SK-N-MC (cell line): Measurements from ENCODE around the gene ST7L.
"Not testable (repeated sequence)": the region's sequence is repeated elsewhere in the genome, so short reads cannot be mapped to it uniquely, and the experiment has no call there.

Source experiments
- DNase-seq: peaks from one replicate; pipeline ENCODE4 v3.0.0-alpha.2; 2011; ENCODE audit warnings: low read depth, low spot score
- H3K27ac ChIP-seq: fragments of 200-600 bp; sonication (generic); 2 replicates; pipeline ENCODE4 v1.5.1; 2016; ENCODE audit warnings: mixed run types
- H3K36me3 ChIP-seq: fragments of 200-600 bp; sonication (generic); 2 replicates; pipeline ENCODE4 v1.6.1; 2017; ENCODE audit warnings: antibody characterized with exemption, low read length, mixed read lengths; ENCODE audit not compliant: insufficient read depth
- H3K4me3 ChIP-seq: fragments of 200-600 bp; sonication (generic); 2 replicates; pipeline ENCODE4 v1.5.1; 2016
- H3K9ac ChIP-seq: fragments of 200-600 bp; sonication (generic); 2 replicates; pipeline ENCODE4 v1.8.0; 2017; ENCODE audit warnings: mixed run types, mixed read lengths; ENCODE audit not compliant: insufficient read length
- H3K9me3 ChIP-seq: fragments of 200-600 bp; sonication (generic); 2 replicates; pipeline ENCODE4 v1.6.1; 2017; ENCODE audit warnings: low read depth, mild to moderate bottlenecking, antibody characterized with exemption, low read length, moderate library complexity, mixed read lengths
- EZH2 ChIP-seq: fragments of 200-600 bp; sonication (generic); IDR thresholded peaks from one replicate; pipeline ENCODE4 v1.6.1; 2017; ENCODE audit warnings: antibody characterized with exemption
- FOXP2 ChIP-seq: optimal IDR thresholded peaks from 2 replicates; pipeline ENCODE3; 2011; ENCODE audit warnings: mild to moderate bottlenecking, moderate library complexity; ENCODE audit not compliant: insufficient read depth; ENCODE audit errors: extremely low read length, control extremely low read depth
- POLR2AphosphoS5 ChIP-seq: IDR thresholded peaks from 2 replicates; pipeline ENCODE4 v1.6.1; 2012; ENCODE audit warnings: mild to moderate bottlenecking, low read depth, low read length, borderline replicate concordance

ST7L gene, protein sequence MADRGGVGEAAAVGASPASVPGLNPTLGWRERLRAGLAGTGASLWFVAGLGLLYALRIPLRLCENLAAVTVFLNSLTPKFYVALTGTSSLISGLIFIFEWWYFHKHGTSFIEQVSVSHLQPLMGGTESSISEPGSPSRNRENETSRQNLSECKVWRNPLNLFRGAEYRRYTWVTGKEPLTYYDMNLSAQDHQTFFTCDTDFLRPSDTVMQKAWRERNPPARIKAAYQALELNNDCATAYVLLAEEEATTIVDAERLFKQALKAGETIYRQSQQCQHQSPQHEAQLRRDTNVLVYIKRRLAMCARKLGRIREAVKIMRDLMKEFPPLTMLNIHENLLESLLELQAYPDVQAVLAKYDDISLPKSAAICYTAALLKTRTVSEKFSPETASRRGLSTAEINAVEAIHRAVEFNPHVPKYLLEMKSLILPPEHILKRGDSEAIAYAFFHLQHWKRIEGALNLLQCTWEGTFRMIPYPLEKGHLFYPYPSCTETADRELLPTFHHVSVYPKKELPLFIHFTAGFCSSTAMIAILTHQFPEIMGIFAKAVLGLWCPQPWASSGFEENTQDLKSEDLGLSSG

GRCh38 chr1:112618721-112619517 is at the start of gene ST7L:
Gene ST7L (minus strand): TSS chr1:112619141. CDS start chr1:112619113, 28 bp downstream.
- H3K9me3 ChIP-seq: no peaks in the 10 kb centered on the region
- H3K9ac ChIP-seq: peak within 1 kb of the TSS; percentile 99
- TF ChIP-seq POLR2AphosphoS5: peak; percentile 91
- no peak for TF ChIP-seq FOXP2
- H3K4me3 ChIP-seq: peak within 1 kb of the TSS; percentile 97
- H3K27ac ChIP-seq: peak within 1 kb of the TSS; percentile 98
- no peak for DNase-seq
- H3K36me3 ChIP-seq: peaks cover 25% of the 10 kb centered on the region

- no peak overlapping the region for H3K27ac ChIP-seq
- H3K4me3 ChIP-seq: no peak overlapping the region
- H3K36me3 ChIP-seq: peaks cover 89% of the 10 kb centered on the region
- no peak for DNase-seq
- TF ChIP-seq FOXP2 (no peak), POLR2AphosphoS5 (no peak), EZH2 (no peak)
- H3K9ac ChIP-seq: no peak overlapping the region
- H3K9me3 ChIP-seq: no peaks in the 10 kb centered on the region
Observed at GRCh38 chr1:112666946-112667345, 48.0 kb upstream of the ST7L start.

- H3K36me3 ChIP-seq: peaks cover 89% of the 10 kb centered on the region
- TF ChIP-seq FOXP2 (no peak), EZH2 (no peak), POLR2AphosphoS5 (no peak)
Observed at GRCh38 chr1:112665857-112666256, 46.9 kb upstream of the ST7L start.

GRCh38 chr1:112651205-112651604 is 32.3 kb upstream of the ST7L start:
- no peak for DNase-seq
- TF ChIP-seq EZH2 (no peak), POLR2AphosphoS5 (no peak), FOXP2 (no peak)
- Histone ChIP-seq H3K9me3 (no peaks in the 10 kb centered on the region), H3K9ac (no peak overlapping the region), H3K36me3 (peaks cover 83% of the 10 kb centered on the region), H3K27ac (no peak overlapping the region), H3K4me3 (no peak overlapping the region)

More at GRCh38 chr1:112665857-112666256, 46.9 kb upstream of the ST7L start:
- Histone ChIP-seq H3K27ac (no peak overlapping the region), H3K9me3 (no peaks in the 10 kb centered on the region), H3K9ac (no peak overlapping the region), H3K4me3 (no peak overlapping the region)
- DNase-seq: no peak

GRCh38 chr1:112646225-112646624 is 27.3 kb upstream of the ST7L start:
- H3K27ac ChIP-seq: no peak overlapping the region
- no peaks in the 10 kb centered on the region for H3K9me3 ChIP-seq
- no peak for DNase-seq
- H3K36me3 ChIP-seq: peaks cover 76% of the 10 kb centered on the region
- TF ChIP-seq FOXP2 (no peak), POLR2AphosphoS5 (no peak), EZH2 (no peak)
- no peak overlapping the region for H3K4me3 ChIP-seq
- no peak overlapping the region for H3K9ac ChIP-seq

DNA sequence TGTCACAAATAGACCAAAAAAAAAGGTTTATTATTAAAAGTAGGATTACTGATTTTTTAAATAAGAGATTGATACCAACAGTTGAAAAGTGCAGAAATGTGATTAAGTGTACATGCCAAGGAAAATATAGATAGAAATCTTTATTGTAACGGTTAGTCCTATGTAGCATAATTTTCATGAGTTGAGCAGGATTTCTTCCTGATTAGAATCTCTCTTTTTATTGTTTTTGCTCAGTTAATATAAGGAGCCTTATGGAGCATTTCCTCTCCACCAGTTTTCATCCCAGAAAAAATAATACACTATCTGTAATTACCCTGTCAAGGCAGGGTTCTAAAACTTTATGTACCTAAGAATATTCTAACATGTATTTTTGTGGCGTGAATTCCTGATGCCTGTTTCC is 24.1 kb upstream of the ST7L start:
- H3K36me3 ChIP-seq: peaks cover 44% of the 10 kb centered on the region
- DNase-seq: no peak
- no peak overlapping the region for H3K9ac ChIP-seq
- H3K27ac ChIP-seq: no peak overlapping the region
- TF ChIP-seq EZH2 (no peak), FOXP2 (no peak), POLR2AphosphoS5 (no peak)
- no peak overlapping the region for H3K4me3 ChIP-seq
- no peaks in the 10 kb centered on the region for H3K9me3 ChIP-seq

DNA sequence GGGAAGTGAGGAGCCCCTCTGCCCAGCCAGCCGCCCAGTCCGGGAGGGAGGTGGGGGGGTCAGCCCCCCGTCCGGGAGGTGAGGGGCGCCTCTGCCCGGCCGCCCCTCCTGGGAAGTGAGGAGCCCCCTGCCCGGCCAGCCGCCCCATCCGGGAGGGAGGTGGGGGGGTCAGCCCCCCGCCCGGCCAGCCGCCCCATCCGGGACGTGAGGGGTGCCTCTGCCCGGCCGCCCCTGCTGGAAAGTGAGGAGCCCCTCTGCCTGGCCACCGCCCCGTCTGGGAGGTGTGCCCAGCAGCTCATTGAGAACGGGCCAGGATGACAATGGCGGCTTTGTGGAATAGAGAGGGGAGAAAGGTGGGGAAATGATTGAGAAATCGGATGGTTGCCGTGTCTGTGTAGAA is 21.5 kb upstream of the ST7L start:
- peaks cover 19% of the 10 kb centered on the region for H3K36me3 ChIP-seq
- H3K9ac ChIP-seq, H3K4me3 ChIP-seq, DNase-seq, H3K27ac ChIP-seq, H3K9me3 ChIP-seq: not testable (repeated sequence)

GRCh38 chr1:112638110-112638428 is 19.1 kb upstream of the ST7L start:
- Histone ChIP-seq H3K36me3 (peaks cover 6% of the 10 kb centered on the region), H3K9me3 (no peaks in the 10 kb centered on the region), H3K27ac (peak overlapping the region; percentile 80), H3K4me3 (no peak overlapping the region), H3K9ac (no peak overlapping the region)
- DNase-seq: no peak
- TF ChIP-seq FOXP2 (no peak), POLR2AphosphoS5 (no peak), EZH2 (no peak)
